MCF 10A (cell line): Measurements from ENCODE around the gene GTPBP1. TPM values are rescaled to one million over a fixed set of nuclear protein-coding genes. Genes with fewer than 3 reads are reported as not detected.

Experiments
- BruUV-seq: library from RNA; stranded (reverse); fragments of 400-500 nt; replicated peaks from 2 replicates; lab custom pipeline; 2021; lab: Mats Ljungman, UMichigan
- CTCF ChIA-PET: fragments of 300-600 bp; sonication (Branson Sonifier 250); formaldehyde crosslinking; extraction: SDS; loops from one replicate; lab custom pipeline; 2021; ENCODE audit warnings: antibody characterized with exemption, inconsistent platforms; lab: Yijun Ruan, JAX
- POLR2A ChIA-PET: fragments of 300-600, 350-650 bp; sonication (Branson Sonifier 250); formaldehyde crosslinking; extraction: SDS; loops from one replicate; lab custom pipeline; 2020; ENCODE audit warnings: antibody characterized with exemption, inconsistent platforms; lab: Yijun Ruan, JAX
- DNase-seq: peaks from one replicate; pipeline ENCODE4 v3.0.0-alpha.2; 2018; ENCODE audit not compliant: unreplicated experiment
- H3K27ac Mint-ChIP-seq: one replicate; pipeline ENCODE4 v1.8.0; 2022; ENCODE audit warnings: mild to moderate bottlenecking, low read depth, mixed read lengths; ENCODE audit not compliant: unreplicated experiment
- H3K27me3 Mint-ChIP-seq: one replicate; pipeline ENCODE4 v1.8.0; 2022; ENCODE audit warnings: mixed read lengths; ENCODE audit not compliant: insufficient read depth, unreplicated experiment
- H3K36me3 Mint-ChIP-seq: one replicate; pipeline ENCODE4 v1.8.0; 2022; ENCODE audit warnings: mild to moderate bottlenecking, moderate library complexity, mixed read lengths; ENCODE audit not compliant: insufficient read depth, unreplicated experiment
- H3K4me1 Mint-ChIP-seq: one replicate; pipeline ENCODE4 v1.8.0; 2022; ENCODE audit warnings: mixed read lengths; ENCODE audit not compliant: insufficient read depth, unreplicated experiment
- H3K4me3 Mint-ChIP-seq: one replicate; pipeline ENCODE4 v1.8.0; 2022; ENCODE audit warnings: mild to moderate bottlenecking, moderate library complexity, mixed read lengths; ENCODE audit not compliant: unreplicated experiment
- H3K9me3 Mint-ChIP-seq: one replicate; pipeline ENCODE4 v1.8.0; 2022; ENCODE audit warnings: mixed read lengths; ENCODE audit not compliant: unreplicated experiment
- intact Hi-C: fragments of 100-400 bp; cut with micrococcal nuclease; formaldehyde crosslinking; loops from 2 replicates; pipeline ENCODE4 v1.14.1; 2022
- total RNA-seq: library from RNA; stranded (reverse); gene quantifications from 2 replicates; pipeline ENCODE4 v1.2.3, GENCODE V29; 2022
- TF ChIP-seq, protein P1 (sequence below): fragments of 200-600 bp; IDR thresholded peaks from one replicate; pipeline ENCODE4 v1.8.0; 2022; ENCODE audit warnings: antibody characterized with exemption, mild to moderate bottlenecking; ENCODE audit not compliant: unreplicated experiment

Gene GTPBP1
- total RNA-seq, 1 experiment from 2014 or later = 62.5 TPM

DNA sequence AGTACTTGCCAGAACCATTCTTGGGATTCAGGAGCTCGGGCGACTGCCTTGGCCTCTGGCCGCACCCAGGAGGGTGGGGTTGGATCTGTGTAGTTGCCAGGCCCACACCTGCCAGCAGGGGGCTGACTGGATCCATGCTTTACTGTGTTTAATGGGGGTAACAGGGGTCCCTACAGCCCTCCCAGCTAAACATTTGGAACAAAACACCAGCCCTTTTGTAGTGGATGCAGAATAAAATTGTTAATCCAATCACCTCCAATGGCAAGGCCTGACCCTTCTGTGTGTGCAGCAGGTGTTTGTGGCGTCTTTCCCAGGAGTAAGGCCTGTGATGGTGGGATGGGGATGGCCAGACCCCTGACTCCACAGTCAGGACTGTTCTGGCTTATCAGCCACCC, 27.6 kb downstream of the GTPBP1 start:
- intact Hi-C loops = loop anchor here (1.0 kb wide), 1 partner anchor 33 kb away; no protein-coding TSS in a partner anchor
- H3K4me3 Mint-ChIP-seq = no peak overlapping the region
- H3K4me1 Mint-ChIP-seq = peaks cover 11% of the 10 kb centered on the region
- ChIA-PET CTCF (interaction anchor here (0.6 to 3.3 kb wide), 11 partner anchors 10 to 266 kb away, joined by 3 to 13 read pairs (median 4); no protein-coding TSS in a partner anchor), POLR2A (interaction anchor here (0.5 to 2.6 kb wide), 6 partner anchors 10 to 60 kb away, joined by 3 to 13 read pairs (median 6); partner anchors contain the start of genes GTPBP1 and TOMM22)
- no peaks in the 10 kb centered on the region for H3K9me3 Mint-ChIP-seq
- H3K36me3 Mint-ChIP-seq = peaks cover 88% of the 10 kb centered on the region
- DNase-seq = peak; percentile 49
- TF ChIP-seq, protein P1, sequence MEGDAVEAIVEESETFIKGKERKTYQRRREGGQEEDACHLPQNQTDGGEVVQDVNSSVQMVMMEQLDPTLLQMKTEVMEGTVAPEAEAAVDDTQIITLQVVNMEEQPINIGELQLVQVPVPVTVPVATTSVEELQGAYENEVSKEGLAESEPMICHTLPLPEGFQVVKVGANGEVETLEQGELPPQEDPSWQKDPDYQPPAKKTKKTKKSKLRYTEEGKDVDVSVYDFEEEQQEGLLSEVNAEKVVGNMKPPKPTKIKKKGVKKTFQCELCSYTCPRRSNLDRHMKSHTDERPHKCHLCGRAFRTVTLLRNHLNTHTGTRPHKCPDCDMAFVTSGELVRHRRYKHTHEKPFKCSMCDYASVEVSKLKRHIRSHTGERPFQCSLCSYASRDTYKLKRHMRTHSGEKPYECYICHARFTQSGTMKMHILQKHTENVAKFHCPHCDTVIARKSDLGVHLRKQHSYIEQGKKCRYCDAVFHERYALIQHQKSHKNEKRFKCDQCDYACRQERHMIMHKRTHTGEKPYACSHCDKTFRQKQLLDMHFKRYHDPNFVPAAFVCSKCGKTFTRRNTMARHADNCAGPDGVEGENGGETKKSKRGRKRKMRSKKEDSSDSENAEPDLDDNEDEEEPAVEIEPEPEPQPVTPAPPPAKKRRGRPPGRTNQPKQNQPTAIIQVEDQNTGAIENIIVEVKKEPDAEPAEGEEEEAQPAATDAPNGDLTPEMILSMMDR = peak; percentile 71
- H3K27ac Mint-ChIP-seq = peak overlapping the region; percentile 63
- BruUV-seq = no TSS peak
- H3K27me3 Mint-ChIP-seq = no peaks in the 10 kb centered on the region

DNA sequence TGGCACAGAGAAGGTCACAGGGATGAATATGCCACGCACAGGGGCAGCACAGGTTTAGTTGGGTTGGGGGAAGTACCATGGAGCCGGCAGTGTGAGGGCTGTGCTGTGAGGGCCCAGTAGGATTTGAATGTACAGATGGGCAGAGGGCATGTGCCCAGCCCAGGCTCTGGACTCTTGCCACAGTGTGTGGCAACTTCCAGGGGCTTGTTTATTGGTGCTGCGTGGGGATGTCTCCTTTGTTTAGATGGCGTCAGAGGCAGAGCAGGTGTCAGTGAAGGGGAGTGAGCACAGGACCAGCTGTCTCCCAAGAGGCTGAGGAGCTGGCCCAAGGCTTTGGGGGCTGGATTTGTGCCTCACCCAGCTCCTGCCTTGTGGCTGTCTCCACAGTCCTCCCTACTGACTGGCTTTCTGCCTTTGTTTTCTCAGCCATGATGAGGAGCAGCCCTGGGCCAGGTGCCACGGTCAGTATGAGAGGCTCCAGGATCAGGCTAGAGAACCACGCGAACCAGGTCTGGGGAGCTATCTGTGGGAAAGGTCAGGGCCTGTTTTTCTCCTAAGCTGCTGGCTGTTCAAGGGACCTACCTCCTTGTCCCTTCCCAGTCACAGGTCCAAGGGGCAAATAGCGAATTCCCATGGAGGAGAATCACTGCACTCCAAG, 28.1 kb downstream of the GTPBP1 start:
- ChIA-PET CTCF (interaction anchor here (0.7 to 3.3 kb wide), 9 partner anchors 9 to 127 kb away, joined by 3 to 13 read pairs (median 5); no protein-coding TSS in a partner anchor), POLR2A (interaction anchor here (0.5 to 2.6 kb wide), 8 partner anchors 9 to 59 kb away, joined by 3 to 13 read pairs (median 4); partner anchors contain the start of genes GTPBP1 and TOMM22)
- TF ChIP-seq, protein P1 = no peak
- DNase-seq = peak; percentile 51
- Mint-ChIP-seq H3K36me3 (peaks cover 88% of the 10 kb centered on the region), H3K4me1 (peaks cover 11% of the 10 kb centered on the region), H3K4me3 (no peak overlapping the region), H3K27ac (peak overlapping the region; percentile 63), H3K9me3 (no peaks in the 10 kb centered on the region), H3K27me3 (no peaks in the 10 kb centered on the region)
- BruUV-seq = no TSS peak
- intact Hi-C loops = loop anchor here (1.0 kb wide), 1 partner anchor 32 kb away; no protein-coding TSS in a partner anchor

DNA sequence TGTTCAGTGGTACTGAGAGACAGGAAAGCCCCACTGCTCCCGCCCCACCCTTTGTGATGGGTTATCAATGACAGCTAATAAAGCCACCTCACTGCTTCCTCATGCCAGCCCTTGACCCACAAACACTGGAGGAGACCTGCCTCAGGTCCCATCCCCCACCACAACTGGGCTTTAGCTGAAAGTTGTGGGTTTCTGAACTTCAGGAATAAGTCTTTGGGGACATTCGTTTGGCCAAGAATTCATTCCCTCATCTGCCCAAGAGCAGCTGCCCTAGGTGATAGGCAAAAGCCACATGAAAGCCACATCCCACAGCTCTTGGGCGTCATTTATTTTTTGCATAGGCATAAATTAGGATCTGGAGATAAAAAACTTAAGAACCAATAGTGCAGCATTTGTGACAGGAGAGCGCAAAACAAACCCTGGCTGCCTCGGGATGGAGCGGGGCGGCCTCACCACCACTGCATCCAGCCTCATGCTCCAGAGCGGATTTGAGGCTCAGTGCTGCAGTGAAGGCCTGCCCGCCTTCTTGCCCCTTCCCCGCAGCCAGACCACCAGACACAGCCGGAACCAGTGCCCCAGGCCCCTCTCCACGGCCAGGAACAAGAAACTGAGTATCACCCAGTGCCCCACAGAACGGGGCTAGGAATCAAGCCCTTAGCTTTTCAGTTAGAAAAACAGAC, 28.8 kb downstream of the GTPBP1 start:
- no peak for DNase-seq
- Mint-ChIP-seq H3K27ac (peak overlapping the region; percentile 63), H3K27me3 (no peaks in the 10 kb centered on the region), H3K4me3 (no peak overlapping the region), H3K36me3 (peaks cover 82% of the 10 kb centered on the region), H3K9me3 (no peaks in the 10 kb centered on the region), H3K4me1 (peaks cover 11% of the 10 kb centered on the region)
- TF ChIP-seq, protein P1 = no peak
- BruUV-seq = TSS peak; percentile 58
- POLR2A ChIA-PET = interaction anchor here (0.8 to 2.6 kb wide), 5 partner anchors 9 to 28 kb away, joined by 3 to 13 read pairs (median 4); partner anchors contain the start of gene GTPBP1
- CTCF ChIA-PET = interaction anchor here (1.2 to 3.3 kb wide), 5 partner anchors 9 to 15 kb away, joined by 3 to 13 read pairs (median 5); no protein-coding TSS in a partner anchor
- intact Hi-C loops = no loop called here

DNA sequence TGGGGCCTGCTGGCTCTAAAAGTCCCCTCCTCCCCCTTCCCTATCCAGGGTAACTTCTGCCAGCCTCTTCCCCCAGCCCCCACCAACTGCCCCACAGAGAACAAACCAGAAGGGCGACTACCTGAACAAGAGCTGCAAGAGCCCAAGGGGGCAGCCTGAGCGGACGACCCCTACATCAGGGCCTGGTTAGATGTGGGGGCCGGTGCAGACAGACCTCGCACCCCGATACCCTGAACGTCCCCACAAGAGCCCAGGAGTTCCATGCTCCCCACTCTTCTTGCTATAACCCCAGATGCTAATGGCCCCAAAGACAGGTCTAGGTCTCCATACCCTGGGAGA, 29.4 kb downstream of the GTPBP1 start:
- no peaks in the 10 kb centered on the region for H3K9me3 Mint-ChIP-seq
- POLR2A ChIA-PET = interaction anchor here (1.3 kb wide), 2 partner anchors 10 to 12 kb away, joined by 3 to 4 read pairs; no protein-coding TSS in a partner anchor
- CTCF ChIA-PET = interaction anchor here (1.8 to 2.2 kb wide), 2 partner anchors 10 kb away, joined by 5 to 8 read pairs; no protein-coding TSS in a partner anchor
- no TSS peak for BruUV-seq
- H3K4me3 Mint-ChIP-seq = no peak overlapping the region
- intact Hi-C loops = no loop called here
- TF ChIP-seq, protein P1 = no peak
- peaks cover 81% of the 10 kb centered on the region for H3K36me3 Mint-ChIP-seq
- H3K4me1 Mint-ChIP-seq = peaks cover 11% of the 10 kb centered on the region
- no peak for DNase-seq
- no peak overlapping the region for H3K27ac Mint-ChIP-seq
- no peaks in the 10 kb centered on the region for H3K27me3 Mint-ChIP-seq
